HG03342 (cell line): Measurements from ENCODE around the gene AQR.
A peak's percentile ranks its signal among the peaks of the same experiment; 100 is the strongest.

ENCODE experiments used
- ATAC-seq: cut with Tn5 transposase; IDR thresholded peaks from one replicate; pipeline ENCODE4 v1.9.1; 2021; ENCODE audit warnings: mild to moderate bottlenecking, moderate library complexity; ENCODE audit not compliant: unreplicated experiment

The AQR gene

DNA sequence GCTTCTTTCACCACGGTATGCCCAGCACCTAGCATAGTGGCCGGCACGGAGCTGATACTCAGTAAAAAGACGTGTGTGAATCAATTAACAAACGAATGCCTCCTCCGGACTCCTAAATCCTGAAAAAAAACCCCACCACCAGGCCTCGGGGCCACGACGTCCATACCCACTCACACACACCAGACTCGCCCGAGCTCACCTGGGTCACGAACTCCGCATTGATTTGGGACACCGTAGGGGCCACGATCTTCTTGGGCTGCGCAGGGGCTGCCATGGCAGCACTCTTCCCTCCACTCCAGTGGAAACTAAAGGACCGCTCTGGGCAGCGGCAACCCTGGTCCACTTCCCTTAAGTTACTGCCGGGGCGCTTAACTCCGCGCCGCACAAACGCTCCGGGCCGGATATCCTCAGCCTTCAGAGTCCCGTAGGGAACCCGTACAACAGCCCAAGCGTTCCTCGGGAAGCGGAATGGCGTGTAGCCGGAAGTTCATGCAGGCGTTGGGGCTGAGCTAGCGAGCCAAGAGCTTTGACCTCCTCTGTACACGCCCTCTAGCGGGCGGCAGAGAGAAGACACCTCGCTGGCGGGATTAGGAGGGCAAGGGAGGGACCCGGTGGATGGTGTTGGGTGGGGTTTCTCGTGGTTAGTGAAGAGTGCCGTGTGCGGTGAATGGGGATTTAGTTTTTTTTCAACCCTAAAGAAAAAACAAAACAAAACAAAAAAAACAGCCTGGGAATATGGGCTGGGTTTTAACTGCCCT lies at the start of gene AQR:
Gene AQR (minus strand): TSS at position 403 of the 758 bp plus-strand sequence. CDS start 129 bp downstream, at position 274.
- ATAC-seq: peak; percentile 97

DNA sequence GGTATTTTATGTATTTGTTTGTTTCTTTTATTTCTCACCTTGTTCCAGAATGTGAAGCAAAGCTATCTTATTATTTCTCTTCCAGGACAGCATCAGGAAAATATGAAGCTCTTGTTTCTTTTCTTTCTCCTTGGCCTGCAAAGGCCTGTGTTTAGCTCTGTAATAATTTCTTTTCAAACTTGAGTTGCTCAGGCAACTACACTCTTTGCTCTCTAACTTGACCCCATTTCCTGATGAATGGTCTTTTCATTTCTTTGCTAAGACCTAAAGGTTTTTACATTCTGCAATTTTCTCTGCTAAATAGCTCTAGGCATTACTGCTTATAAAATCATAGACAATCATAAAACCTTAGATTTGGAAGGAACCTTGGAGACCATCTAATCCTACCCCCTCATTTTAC lies 44.7 kb upstream of the AQR start:
- no peak for ATAC-seq

GRCh38 chr15:35013370-35013769 lies 43.8 kb upstream of the AQR start:
- ATAC-seq: no peak

- no peak for ATAC-seq
These were observed 37.9 kb upstream of the AQR start for GRCh38 chr15:35007397-35007796.

DNA sequence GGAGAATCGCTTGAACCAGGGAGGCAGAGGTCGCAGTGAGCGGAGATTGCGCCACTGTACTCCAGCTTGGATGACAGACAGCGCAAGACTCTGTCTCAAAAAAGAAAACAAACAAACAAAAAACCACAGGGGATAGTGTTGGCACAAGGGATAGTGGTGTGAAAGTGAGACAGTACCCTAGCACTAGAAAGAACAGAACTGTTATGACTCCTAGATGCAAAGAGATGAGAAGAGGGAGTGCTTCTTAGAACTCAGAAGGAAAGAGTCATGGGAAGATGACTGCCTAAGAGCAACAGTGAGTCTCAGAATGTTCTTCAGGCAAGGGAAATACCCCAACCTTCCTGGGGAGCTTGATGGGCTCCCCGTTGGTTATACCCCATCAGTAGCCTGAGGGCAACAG lies 36.4 kb upstream of the AQR start:
- ATAC-seq: no peak

- no peak for ATAC-seq
These were observed 34.4 kb upstream of the AQR start for GRCh38 chr15:35003928-35004327.

GRCh38 chr15:35000511-35000910 lies 31.0 kb upstream of the AQR start:
- no peak for ATAC-seq

GRCh38 chr15:34999906-35000305 lies 30.4 kb upstream of the AQR start:
- ATAC-seq: no peak

GRCh38 chr15:34994925-34995324 lies 25.4 kb upstream of the AQR start:
- ATAC-seq: no peak

- ATAC-seq: peak; percentile 91
These were observed 24.3 kb upstream of the AQR start for GRCh38 chr15:34993877-34994276.

- peak; percentile 32 for ATAC-seq
These were observed 23.9 kb upstream of the AQR start for GRCh38 chr15:34993412-34993811.

DNA sequence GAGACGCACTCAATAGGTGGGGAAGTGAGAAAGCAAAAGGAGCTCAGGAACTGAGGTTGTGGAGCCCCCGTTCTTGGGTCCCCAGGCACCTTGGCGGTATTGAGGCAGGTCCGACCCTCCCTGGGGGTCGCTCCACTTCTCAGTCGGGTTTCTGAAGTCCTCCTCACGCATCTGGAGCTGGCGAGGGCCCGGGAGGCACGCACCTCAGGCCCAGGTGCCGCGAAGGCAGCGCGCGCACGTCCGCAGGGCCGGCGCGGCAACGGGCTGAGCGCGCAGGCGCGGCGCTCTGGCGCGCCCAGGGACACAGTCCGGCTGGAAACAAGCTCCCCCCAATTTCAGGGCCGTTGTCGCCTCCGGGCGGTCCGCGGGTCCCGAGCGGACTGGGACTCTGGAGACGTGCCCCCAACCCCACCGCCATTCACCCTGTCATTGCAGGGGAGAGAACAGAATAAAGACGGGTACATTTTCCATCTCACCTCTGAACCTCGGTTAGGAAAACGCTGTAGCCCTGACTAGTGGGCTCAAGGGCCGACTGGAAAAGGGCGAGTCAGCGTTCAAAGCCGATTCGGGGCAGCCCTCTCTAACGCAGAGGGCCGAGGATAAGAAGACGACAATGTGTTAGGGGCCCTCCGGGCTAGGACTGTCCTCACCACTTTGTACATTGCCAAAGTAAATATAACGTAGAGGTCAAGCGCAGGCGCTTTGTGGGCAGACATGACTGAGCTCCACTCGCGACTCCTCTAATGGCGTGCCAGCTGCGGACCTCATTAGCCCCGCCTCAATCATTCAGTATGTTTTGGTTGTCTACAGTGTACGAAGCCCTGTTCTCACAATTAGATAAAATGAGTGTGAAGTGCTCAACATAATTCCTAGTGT lies 18.7 kb upstream of the AQR start, which contains the start of gene ZNF770:
Gene ZNF770 (minus strand): TSS at position 261 of the 876 bp plus-strand sequence. CDS start 4,853 bp downstream, outside the sequence.
- peak; percentile 81 for ATAC-seq

- no peak for ATAC-seq
These were observed 18.1 kb upstream of the AQR start for GRCh38 chr15:34987609-34988026.

DNA sequence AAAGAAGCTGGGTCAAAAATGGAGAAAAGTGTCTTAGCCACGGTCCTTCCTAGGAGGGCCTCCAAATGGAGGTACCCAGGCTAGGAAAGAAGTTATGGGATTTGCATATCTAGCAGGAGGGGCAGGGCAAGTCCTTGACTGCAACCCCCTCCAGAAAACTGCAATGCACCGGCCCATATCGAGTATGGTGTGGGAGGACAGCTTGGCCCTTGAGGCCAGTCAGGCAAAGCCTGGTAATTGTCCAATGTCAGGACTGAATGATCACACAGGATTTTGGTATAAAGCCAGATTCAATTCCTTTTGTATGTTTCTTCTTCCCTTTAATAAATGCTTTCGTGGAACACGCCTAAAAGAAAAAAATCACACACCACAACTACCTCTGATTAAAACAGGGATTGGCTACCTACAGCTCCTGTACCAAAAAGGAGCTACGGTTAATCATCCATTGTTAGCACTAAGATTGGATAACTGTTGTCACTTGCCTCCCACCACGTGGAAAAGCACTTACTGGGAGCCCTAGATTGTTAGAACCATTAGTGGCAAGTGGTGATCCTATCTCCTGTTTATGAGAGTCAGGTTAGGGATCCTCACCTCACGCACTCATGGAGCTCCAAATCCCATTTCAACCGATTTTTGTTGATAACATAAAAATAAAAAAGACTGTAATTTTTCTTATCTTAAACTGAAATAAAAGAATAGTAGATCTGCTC lies 17.4 kb upstream of the AQR start:
- no peak for ATAC-seq

- ATAC-seq: no peak
These were observed 16.8 kb upstream of the AQR start for GRCh38 chr15:34986326-34986725.

DNA sequence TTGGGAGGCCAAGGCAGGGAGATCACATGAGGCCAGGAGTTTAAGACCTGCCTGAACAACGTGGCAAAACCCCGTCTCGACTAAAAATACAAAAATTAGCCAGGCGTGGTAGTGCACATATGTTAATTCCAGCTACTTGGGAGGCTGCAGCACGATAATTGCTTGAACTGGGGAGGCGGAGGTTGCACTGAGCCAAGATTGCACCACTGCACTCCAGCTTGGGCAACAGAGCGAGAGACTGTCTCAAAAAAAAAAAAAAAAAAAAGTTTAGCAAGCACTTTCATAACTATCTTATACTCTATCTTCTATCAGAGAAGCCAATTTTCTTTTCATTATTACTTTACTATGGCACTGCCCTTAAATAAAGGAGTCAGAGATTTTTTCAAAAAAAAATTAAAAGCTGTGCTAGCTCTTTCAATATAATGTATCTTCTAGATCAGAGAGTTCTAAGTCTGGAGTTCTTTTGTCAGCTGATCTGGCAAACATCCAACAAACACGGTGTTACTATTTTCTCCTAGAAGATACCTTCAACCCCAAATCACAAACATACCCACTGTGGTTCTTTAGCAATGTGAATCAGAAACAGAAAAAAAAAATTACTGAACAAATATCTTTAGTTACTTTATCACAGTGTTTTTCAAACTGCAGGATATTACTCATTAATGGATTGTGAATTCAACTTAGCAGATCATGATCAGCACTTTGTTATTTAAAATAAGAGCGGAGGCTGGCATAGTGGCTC lies 15.5 kb upstream of the AQR start:
- ATAC-seq: no peak

DNA sequence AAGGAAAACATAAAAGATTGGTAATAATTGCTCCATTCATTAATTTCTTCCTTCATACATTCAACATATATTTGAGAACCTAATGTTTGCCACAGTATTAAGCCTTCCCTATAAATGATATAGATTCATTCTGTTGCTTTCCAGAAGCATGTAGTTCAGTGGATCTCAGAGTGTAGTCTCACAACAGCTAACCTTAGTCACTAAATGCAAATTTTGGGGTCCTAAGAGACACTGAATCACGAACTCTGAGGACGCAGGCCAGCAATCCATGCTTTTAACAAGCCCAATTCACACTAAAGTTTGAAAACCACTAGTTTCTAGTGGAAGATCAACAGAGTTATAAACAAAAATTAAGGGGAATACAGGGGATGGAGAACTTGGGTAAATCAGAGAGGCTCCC lies 7.2 kb upstream of the AQR start:
- ATAC-seq: no peak

- no peak for ATAC-seq
These were observed 6.5 kb upstream of the AQR start for GRCh38 chr15:34976073-34976472.

DNA sequence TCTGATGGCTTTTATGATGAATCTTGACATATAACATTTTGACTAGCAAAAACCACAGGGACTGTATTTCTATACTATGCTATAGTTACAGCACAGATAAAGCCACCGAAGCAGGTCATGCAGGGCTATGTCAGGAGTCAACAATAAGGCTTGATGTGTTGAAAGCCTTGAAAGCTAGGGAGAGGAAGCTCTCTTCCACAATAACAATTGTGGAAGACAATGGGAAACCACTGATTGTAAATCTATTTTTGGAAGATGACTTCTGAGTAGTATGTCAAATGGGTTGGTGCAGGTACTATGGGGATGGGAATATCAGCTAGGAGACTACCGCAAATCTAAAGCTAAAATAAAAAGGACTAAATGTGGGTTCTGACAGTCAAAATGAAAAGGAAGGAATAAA lies 4.0 kb upstream of the AQR start:
- ATAC-seq: no peak

DNA sequence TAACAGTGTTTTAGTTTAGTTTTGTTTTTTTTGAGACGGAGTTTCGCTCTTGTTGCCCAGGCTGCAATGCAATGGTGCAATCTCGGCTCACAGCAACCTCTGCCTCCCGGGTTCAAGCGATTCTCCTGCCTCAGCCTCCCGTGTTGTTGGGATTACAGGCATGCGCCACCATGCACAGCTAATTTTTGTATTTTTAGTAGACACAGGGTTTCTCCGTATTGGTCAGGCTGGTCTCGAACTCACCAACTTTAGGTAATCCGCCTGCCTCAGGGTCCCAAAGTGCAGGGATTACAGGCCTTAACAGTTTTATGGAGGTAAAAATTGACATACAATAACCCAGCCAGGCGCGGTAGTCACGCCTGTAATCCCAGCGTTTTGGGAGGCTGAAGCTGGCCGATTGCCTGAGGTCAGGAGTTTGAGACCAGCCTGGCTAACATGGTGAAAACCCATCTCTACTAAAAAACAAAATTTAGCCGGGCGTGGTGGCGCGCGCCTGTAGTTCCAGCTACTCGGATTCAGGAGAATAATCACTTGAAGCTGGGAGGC lies 629 bp upstream of the AQR start:
- ATAC-seq: peak; percentile 7
